ENCODE results near the gene SCAMP5. TPM values are rescaled to one million over a fixed set of nuclear protein-coding genes. Genes with fewer than 3 reads are reported as not detected.

The SCAMP5 gene
- total RNA-seq, 4 donors from 2014 or later = 0.47 TPM; not detected in 3

DNA sequence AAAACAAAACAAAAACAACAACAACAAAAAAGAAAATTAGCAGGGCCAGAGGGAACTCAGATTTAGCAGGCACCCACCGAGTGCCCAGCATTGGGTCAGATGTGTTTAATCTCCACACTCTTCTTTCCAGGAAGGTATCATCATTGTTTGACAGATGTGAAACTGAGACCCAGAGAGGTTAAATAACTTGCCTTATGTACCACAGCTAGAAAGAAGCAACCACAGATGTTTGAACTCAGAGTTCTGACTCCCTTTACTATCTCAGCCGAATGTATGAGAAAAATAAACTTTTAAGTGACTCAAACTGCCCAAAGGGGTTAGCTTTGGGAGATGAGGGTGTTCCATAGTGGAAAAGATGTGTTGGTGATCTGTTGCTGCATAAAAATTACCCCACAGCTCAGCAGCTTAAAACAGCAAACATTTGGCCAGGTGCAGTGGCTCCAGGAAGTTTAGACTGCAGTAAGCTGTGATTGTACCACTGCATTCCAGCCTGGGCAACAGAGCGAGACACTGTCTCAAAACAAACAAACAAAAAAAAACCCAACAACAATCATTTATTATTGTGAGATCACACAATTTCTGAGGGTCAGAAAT, 34.3 kb upstream of the SCAMP5 start:
- Histone ChIP-seq H3K36me3 (no peaks in the 10 kb centered on the region), H3K4me1 (peaks cover 9 to 22% of the 10 kb centered on the region in 2 donors), H3K27ac (no peak overlapping the region), H3K4me3 (no peak overlapping the region), H3K27me3 (peaks cover 30 to 35% (median 33%) of the 10 kb centered on the region in 3 donors), H3K9me3 (no peaks in the 10 kb centered on the region)
- DNase-seq = no peak
- no peak for ATAC-seq
- in situ Hi-C loops (cut with MboI; ENCODE audit: low sequenced_read_pairs in 4 of 4) (no loop called here), intact Hi-C loops (cut with DNase I; ENCODE audit: low total_unique reads) (no loop called here)
- no peak for TF ChIP-seq POLR2A (IDR thresholded peaks at IDR 0.05)
- TF ChIP-seq, protein P1, sequence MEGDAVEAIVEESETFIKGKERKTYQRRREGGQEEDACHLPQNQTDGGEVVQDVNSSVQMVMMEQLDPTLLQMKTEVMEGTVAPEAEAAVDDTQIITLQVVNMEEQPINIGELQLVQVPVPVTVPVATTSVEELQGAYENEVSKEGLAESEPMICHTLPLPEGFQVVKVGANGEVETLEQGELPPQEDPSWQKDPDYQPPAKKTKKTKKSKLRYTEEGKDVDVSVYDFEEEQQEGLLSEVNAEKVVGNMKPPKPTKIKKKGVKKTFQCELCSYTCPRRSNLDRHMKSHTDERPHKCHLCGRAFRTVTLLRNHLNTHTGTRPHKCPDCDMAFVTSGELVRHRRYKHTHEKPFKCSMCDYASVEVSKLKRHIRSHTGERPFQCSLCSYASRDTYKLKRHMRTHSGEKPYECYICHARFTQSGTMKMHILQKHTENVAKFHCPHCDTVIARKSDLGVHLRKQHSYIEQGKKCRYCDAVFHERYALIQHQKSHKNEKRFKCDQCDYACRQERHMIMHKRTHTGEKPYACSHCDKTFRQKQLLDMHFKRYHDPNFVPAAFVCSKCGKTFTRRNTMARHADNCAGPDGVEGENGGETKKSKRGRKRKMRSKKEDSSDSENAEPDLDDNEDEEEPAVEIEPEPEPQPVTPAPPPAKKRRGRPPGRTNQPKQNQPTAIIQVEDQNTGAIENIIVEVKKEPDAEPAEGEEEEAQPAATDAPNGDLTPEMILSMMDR (IDR thresholded peaks at IDR 0.05 in 4 of 5, conservative IDR thresholded peaks at IDR 0.05 in 1 of 5) = no peak

DNA sequence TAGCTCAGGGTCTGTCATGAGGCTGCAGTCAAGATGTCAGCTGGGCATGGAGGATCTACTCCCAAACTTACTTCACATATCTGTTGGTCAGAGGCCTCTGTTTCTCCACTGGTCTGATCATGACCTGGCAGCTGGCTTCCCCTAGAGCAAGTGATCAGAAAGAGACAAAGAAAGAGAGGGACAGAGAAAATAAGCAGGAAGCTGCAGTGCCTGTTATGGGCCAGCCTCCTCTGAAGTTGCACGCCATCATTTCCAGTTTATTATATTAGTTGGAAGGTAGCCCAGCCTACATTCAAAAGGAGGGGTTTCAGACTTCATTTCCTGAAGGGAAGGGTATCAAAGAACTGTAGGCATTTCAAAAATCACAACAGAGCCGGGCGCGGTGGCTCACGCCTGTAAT, 33.7 kb upstream of the SCAMP5 start:
- intact Hi-C loops (cut with DNase I; ENCODE audit: low total_unique reads) (no loop called here), in situ Hi-C loops (cut with MboI; ENCODE audit: low sequenced_read_pairs in 4 of 4) (no loop called here)
- H3K27ac ChIP-seq = no peak overlapping the region
- no peak overlapping the region for H3K4me3 ChIP-seq
- DNase-seq = no peak
- TF ChIP-seq POLR2A (IDR thresholded peaks at IDR 0.05) = no peak
- peaks cover 30 to 35% (median 33%) of the 10 kb centered on the region in 3 donors for H3K27me3 ChIP-seq
- H3K36me3 ChIP-seq = no peaks in the 10 kb centered on the region
- H3K4me1 ChIP-seq = peaks cover 7 to 18% of the 10 kb centered on the region in 2 donors
- H3K9me3 ChIP-seq = no peaks in the 10 kb centered on the region
- no peak for ATAC-seq

DNA sequence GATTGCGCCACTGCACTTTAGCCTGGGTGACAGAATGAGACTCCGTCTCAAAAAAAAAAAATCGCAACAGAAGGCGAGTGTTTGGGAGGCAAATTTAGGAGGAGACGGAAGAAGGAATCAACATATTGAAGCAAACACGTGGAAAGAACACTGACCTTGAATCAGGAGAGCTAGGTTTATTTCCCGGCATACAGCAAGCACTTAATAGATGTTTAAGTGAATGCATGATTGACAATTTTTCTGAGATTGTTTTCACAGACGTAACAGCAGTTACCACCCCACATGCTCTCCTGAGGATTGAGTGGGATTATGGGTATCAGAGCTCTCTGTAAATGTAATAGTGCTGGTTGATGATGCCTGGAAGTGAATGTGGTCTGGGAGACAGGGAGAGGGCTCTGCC, 33.1 kb upstream of the SCAMP5 start:
- DNase-seq = no peak
- no peak overlapping the region for H3K4me3 ChIP-seq
- in situ Hi-C loops (cut with MboI; ENCODE audit: low sequenced_read_pairs in 4 of 4) = no loop called here
- peaks cover 6 to 17% of the 10 kb centered on the region in 2 donors for H3K4me1 ChIP-seq
- TF ChIP-seq, protein P1 (IDR thresholded peaks at IDR 0.05 in 4 of 5, conservative IDR thresholded peaks at IDR 0.05 in 1 of 5) = no peak
- TF ChIP-seq POLR2A (IDR thresholded peaks at IDR 0.05) = no peak
- intact Hi-C loops (cut with DNase I; ENCODE audit: low total_unique reads) = no loop called here
- no peak for ATAC-seq
- H3K27ac ChIP-seq = no peak overlapping the region
- peaks cover 29 to 31% (median 31%) of the 10 kb centered on the region in 3 donors for H3K27me3 ChIP-seq
- no peaks in the 10 kb centered on the region for H3K36me3 ChIP-seq
- H3K9me3 ChIP-seq = no peaks in the 10 kb centered on the region

DNA sequence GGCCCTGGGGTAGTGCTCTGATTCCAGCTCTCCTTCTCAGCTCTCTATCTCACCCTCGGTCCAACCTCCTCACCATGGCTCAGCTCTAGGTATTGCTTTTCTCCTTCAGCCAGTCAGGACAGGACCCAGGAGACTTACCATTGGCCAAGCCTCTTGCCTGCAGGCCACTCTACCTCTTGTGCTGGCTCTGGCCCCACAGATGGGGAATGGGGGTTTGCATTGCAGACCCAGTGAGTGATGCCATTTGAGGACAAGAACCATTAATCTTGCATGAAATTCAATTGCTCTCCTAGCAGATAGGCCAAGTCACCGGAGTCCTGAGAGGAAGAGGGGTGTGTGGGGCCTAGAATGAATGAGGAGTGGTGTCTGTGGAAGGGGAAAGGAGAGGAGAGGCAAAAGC, 32.7 kb upstream of the SCAMP5 start:
- ATAC-seq = no peak
- intact Hi-C loops (cut with DNase I; ENCODE audit: low total_unique reads) (no loop called here), in situ Hi-C loops (cut with MboI; ENCODE audit: low sequenced_read_pairs in 4 of 4) (no loop called here)

GRCh38 chr15:74963213-74963612, 32.1 kb upstream of the SCAMP5 start:
- Histone ChIP-seq H3K36me3 (no peaks in the 10 kb centered on the region), H3K4me3 (no peak overlapping the region), H3K27me3 (peaks cover 19 to 21% (median 21%) of the 10 kb centered on the region in 3 donors), H3K9me3 (no peaks in the 10 kb centered on the region), H3K27ac (no peak overlapping the region), H3K4me1 (peaks cover 4 to 7% of the 10 kb centered on the region in 2 donors)
- ATAC-seq = no peak
- in situ Hi-C loops (cut with MboI; ENCODE audit: low sequenced_read_pairs in 4 of 4) (no loop called here), intact Hi-C loops (cut with DNase I; ENCODE audit: low total_unique reads) (no loop called here)
- no peak for DNase-seq
- TF ChIP-seq, protein P1 (IDR thresholded peaks at IDR 0.05 in 4 of 5, conservative IDR thresholded peaks at IDR 0.05 in 1 of 5) = no peak
- no peak for TF ChIP-seq POLR2A (IDR thresholded peaks at IDR 0.05)

More for the DNA sequence above, 32.7 kb upstream of the SCAMP5 start:
- Histone ChIP-seq H3K4me1 (peaks cover 4 to 12% of the 10 kb centered on the region in 2 donors), H3K36me3 (no peaks in the 10 kb centered on the region), H3K9me3 (no peaks in the 10 kb centered on the region), H3K4me3 (no peak overlapping the region), H3K27me3 (peaks cover 24 to 26% (median 26%) of the 10 kb centered on the region in 3 donors), H3K27ac (no peak overlapping the region)
- TF ChIP-seq POLR2A (IDR thresholded peaks at IDR 0.05) = no peak
- TF ChIP-seq, protein P1 (IDR thresholded peaks at IDR 0.05 in 4 of 5, conservative IDR thresholded peaks at IDR 0.05 in 1 of 5) = no peak
- DNase-seq = no peak
